HG03139 (cell line): ENCODE results near the gene TRNAU1AP.
"Not testable (repeated sequence)": the region's sequence is repeated elsewhere in the genome, so short reads cannot be mapped to it uniquely, and the experiment has no call there.

Source experiments
- ATAC-seq: cut with Tn5 transposase; IDR thresholded peaks from one replicate; pipeline ENCODE4 v1.9.1; 2021; ENCODE audit not compliant: unreplicated experiment

Gene TRNAU1AP

GRCh38 chr1:28521502-28522164 lies 31.3 kb upstream of the TRNAU1AP start:
- no peak for ATAC-seq

DNA sequence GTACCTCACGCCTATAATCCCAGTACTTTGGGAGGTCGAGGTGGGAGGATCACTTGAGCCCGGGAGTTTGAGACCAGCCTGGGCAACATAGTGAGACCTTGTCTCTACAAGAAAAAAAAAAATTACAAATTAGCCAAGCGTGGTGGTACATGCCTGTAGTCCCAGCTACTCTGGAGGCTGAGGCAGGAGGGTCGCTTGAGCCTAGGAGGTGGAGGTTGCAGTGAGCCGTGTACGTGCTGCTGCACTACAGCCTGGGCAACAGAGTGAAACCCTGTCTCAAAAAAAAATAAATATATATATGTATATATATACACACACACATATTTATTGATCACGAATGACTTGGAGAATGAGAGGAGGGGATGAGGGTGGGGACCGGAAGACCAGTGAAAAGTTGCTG lies 30.3 kb upstream of the TRNAU1AP start:
- ATAC-seq, result not testable (repeated sequence)

DNA sequence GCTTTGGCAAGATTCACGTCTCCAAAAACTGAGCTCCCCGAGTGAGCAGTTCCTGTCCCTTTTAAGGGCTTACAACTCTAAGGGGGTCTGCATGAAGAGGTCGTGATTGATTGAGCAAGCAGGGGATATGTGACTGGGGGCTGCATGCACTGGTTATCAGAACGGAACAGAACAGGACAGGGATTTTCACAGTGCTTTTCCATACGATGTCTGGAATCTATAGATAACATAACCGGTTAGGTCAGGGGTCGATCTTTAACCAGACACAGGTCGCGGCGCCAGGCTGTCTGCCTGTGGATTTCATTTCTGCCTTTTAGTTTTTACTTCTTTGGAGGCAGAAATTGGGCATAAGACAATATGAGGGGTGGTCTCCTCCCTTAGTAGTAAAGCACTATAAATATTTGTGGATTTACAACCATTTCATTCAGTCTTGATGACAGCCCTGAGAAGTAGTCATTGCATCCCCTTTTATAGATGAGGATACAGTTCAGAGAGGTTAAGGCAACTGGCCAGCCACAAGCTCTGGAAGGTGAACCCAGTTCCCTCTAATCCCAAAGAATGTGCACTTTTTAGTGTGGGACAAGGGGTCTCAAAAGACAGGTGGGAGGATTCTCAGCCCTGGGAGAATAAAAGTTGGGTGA lies 27.8 kb upstream of the TRNAU1AP start:
- not testable (repeated sequence) for ATAC-seq

- ATAC-seq, result no peak
Measured at GRCh38 chr1:28526886-28527285, 26.0 kb upstream of the TRNAU1AP start.

DNA sequence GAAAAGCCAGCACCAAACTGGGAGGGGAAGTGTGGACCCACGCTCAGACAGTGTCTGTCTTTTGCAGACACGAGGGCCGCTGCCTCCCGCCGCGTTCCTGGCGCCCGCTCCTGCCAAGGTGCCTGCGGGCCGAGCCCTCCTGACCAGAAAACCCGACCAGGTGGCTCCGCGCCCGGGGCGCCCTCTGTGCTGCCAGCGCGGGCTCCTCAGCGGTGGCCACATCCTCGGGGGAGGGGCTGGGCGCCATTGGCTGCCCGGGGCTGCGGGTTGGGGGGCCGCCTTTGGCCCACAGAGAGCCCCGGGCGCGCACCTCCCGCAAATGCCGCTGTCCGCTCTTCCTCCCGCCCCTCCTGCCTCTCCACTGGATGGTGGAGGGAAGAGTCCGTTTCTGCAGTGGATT lies 22.4 kb upstream of the TRNAU1AP start:
- no peak for ATAC-seq

DNA sequence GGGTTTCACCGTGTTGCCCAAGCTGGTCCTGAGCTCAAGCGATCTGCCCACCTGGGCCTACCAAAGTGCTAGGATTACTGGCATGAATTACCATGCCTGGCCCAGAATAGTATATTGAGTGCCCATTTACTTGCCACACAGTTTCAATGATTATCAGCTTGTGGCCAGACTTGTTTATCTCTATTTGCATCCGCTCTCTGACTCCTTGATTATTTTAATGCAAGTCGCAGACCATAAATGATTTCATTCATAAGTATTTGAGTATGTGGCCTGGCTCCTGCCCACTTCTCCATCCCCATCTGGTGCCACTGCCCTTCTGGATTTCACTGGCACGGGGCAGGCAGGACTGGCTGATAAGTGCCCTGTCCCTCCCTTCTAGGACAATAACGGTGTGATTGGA lies 18.2 kb upstream of the TRNAU1AP start:
- ATAC-seq, result no peak

GRCh38 chr1:28535180-28535579 lies 17.7 kb upstream of the TRNAU1AP start:
- no peak for ATAC-seq

- no peak for ATAC-seq
Measured at GRCh38 chr1:28537457-28538199, 15.3 kb upstream of the TRNAU1AP start.

DNA sequence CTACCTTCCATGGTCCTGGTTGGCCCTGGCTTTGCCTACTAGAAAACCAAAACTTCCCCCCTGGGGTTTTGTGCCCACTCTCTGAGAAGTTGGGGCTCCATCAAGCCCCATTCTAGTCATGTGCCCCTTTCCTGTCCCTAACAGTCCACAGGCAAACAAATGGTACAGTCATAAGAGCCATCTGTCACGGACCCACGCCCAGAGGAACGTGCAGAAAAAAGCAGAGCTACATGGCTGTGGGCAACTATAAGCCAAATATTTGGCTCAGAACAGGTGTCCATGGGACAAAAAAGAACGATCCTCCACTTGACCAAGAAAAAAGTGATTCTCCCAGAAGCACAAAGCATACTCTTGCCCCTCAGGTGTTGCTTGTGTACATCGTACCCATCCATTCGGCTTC lies 14.6 kb upstream of the TRNAU1AP start:
- ATAC-seq, result no peak

- ATAC-seq, result no peak
Measured at GRCh38 chr1:28540651-28541050, 12.2 kb upstream of the TRNAU1AP start.

DNA sequence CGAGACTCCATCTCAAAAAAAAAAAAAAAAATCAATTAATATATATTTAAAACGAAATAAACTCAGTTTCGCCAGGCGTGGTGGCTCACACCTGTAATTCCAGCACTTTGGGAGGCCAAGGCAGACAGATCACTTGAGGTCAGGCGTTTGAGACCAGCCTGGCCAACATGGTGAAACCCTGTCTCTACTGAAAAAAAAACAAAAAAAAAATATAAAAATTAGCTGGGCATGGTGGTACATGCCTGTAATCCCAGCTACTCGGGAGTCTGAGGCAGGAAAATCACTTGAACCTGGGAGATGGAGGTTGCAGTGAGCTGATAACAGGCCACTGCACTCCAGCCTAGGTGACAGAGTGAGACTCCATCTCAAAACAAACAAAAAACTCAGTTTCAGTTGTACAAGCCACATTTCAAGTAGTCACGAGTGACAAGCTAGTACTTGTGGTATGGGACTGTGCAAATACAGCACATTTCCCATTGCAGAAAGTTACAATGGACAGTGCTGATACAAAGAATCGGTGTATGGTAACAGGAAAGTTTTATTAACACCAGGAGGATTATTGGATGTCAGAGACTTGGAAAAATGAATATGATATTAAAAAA lies 11.4 kb upstream of the TRNAU1AP start:
- not testable (repeated sequence) for ATAC-seq

GRCh38 chr1:28545246-28545628 lies 7.6 kb upstream of the TRNAU1AP start:
- no peak for ATAC-seq

DNA sequence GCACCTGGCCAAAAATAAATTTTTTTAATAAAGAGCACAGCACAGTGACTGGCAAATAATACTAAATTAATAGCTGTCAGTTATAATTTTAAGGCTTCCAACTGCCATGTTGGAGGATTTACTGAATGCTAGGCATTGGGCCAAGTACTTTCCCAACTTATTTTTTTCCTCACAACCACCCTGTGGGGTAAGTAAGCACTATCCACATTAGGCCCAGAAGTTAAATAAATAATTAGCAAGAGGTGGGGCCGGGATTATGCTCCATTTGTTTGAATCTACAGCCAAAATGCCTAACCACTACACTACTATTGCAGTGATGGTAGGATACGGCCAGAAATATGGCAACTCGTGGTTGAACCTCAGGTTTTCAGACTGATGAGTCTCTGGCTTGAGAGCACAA lies 4.6 kb upstream of the TRNAU1AP start:
- ATAC-seq, result no peak

DNA sequence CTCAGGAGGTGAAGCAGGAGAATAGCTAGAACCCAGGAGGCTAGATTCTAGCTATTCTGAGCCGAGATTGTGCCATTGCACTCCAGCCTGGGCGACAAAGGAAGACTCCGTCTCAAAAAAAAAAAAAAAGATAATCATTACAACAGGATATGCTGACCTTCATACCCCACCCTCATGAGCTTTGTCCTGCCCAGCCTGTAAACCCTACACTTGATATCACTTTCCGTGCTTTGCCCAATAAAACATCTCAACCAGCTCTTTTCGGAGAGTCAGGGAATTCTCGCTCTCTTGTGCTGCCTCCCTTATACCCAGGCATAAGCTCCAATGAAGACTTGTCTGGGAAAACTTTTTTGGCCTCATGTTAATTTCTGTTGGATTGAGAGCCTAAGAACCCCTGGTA lies 1.5 kb upstream of the TRNAU1AP start:
- no peak for ATAC-seq

DNA sequence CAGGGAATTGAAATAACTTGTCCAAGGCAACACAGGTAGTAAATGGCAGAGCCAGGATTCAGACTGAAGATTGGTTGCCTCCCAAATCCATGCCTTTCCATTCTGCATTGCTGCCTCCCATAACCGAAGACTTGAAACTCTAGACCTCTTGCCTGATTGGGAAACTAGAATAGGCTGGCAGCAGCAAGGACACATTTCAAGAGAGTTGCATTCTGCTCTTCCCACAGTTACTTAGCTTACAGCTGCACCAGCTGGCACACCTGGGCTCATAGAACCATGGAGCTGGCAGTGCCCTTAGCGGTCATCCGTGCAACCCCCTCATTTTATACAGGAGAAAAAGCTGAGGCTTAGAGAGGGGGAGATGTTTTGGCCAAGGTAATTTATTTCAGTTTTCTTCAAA lies 8.0 kb downstream of the TRNAU1AP start:
- no peak for ATAC-seq

DNA sequence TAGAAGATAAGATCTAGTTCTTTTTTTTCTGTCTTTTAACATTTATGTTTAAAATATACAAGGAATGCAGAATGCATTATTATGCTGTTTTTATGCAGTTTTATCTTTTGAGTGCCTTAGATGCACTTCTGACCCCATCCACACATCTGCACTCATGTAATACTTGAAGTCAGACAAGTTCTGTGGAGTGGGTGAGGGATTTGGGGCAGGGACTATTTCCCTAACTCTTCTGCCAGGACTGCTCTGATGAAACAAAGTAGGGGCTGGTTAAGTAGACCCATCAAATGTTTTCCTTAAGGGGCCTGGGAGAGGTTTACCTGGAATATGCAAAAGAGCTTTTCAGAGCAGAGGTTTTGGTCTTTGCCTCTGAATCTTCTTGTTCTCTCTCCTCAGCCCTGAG lies 11.4 kb downstream of the TRNAU1AP start:
- ATAC-seq, result no peak

GRCh38 chr1:28565040-28565439 lies 12.2 kb downstream of the TRNAU1AP start:
- no peak for ATAC-seq

GRCh38 chr1:28565726-28566125 lies 12.8 kb downstream of the TRNAU1AP start:
- no peak for ATAC-seq

DNA sequence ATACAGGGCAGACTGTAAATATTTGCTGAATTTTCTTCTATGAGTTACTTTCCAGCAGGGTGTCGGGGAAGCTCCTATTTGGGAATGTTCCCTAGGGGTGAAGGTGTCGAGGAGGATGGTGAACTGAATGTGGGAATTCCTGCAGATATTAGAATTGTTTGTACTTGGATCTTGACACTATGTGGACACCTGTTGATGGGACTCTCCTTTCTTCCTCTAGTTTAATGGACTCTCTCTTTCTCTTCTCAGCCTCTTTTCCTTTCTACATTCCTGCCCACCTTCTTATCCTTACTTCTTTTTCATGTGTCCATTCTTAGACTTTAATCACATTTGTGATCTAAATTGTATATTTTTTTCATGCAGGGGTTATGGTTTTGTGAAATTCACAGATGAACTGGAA lies 14.0 kb downstream of the TRNAU1AP start:
- no peak for ATAC-seq

GRCh38 chr1:28571911-28572310 lies 19.0 kb downstream of the TRNAU1AP start:
- no peak for ATAC-seq

GRCh38 chr1:28572891-28573290 lies 20.0 kb downstream of the TRNAU1AP start:
- not testable (repeated sequence) for ATAC-seq

- no peak for ATAC-seq
Measured at GRCh38 chr1:28573564-28573963, 20.7 kb downstream of the TRNAU1AP start.
